A549 (cell line): ENCODE results near the gene RNF225.

Source experiments
- BCL3 ChIP-seq: fragments of >200 bp; sonication (Bioruptor Twin); formaldehyde crosslinking; IDR thresholded peaks from 3 replicates; pipeline ENCODE4 v1.6.1; 2016
- CTCF ChIP-seq: fragments of >200 bp; sonication (Bioruptor Twin); formaldehyde crosslinking; IDR thresholded peaks from 3 replicates; pipeline ENCODE4 v1.5.1; 2016
- E2F6 ChIP-seq: IDR thresholded peaks from 2 replicates; pipeline ENCODE4 v1.6.1; 2012; ENCODE audit warnings: low read depth, borderline replicate concordance
- EP300 ChIP-seq, 2 experiments: fragments of >200 bp; sonication (Bioruptor Twin); formaldehyde crosslinking; IDR thresholded peaks; 2 replicates in 1 of 2; 3 replicates in 1 of 2; pipeline ENCODE4 v1.6.1; 2016 to 2017
- HOXB13 ChIP-seq: fragments of 250-450 bp; sonication (Bioruptor Pico); IDR thresholded peaks from 2 replicates; pipeline ENCODE4 v1.5.0; 2020; ENCODE audit warnings: low read depth, mild to moderate bottlenecking, moderate library complexity
- POLR2A ChIP-seq: IDR thresholded peaks from 2 replicates; pipeline ENCODE4 v1.6.1; 2012; ENCODE audit warnings: mild to moderate bottlenecking, low read length
- POLR2AphosphoS2 ChIP-seq: conservative IDR thresholded peaks from 2 replicates; pipeline ENCODE4 v1.6.1; 2012; ENCODE audit warnings: low read length, improper control_type of control experiment, inconsistent platforms
- RAD21 ChIP-seq, 2 experiments: fragments of >200 bp in 1 of 2; sonication (Bioruptor Twin) in 1 of 2; formaldehyde crosslinking in 1 of 2; IDR thresholded peaks in 1 of 2; conservative IDR thresholded peaks in 1 of 2; 2 replicates in 1 of 2; 3 replicates in 1 of 2; pipeline ENCODE4 v1.6.1; 2012 to 2018; ENCODE audit warnings: inconsistent platforms in 1 of 2
- RCOR1 ChIP-seq: fragments of 150-350 bp; IDR thresholded peaks from 2 replicates; pipeline ENCODE4 v1.6.1; 2014; ENCODE audit warnings: antibody characterized with exemption, low read length, low read depth
- RFX5 ChIP-seq: fragments of 450-650 bp; IDR thresholded peaks from 2 replicates; pipeline ENCODE4 v1.7.1; 2014; ENCODE audit warnings: antibody characterized with exemption, mild to moderate bottlenecking, moderate library complexity
- USF2 ChIP-seq: fragments of 450-650 bp; IDR thresholded peaks from 2 replicates; pipeline ENCODE4 v1.6.1; 2014; ENCODE audit warnings: antibody characterized with exemption
- ZFP36 ChIP-seq: fragments of 450-650 bp; IDR thresholded peaks from 2 replicates; pipeline ENCODE4 v1.6.1; 2014; ENCODE audit warnings: borderline replicate concordance; ENCODE audit not compliant: partially characterized antibody

GRCh38 chr19:58399903-58400302, 4.4 kb downstream of the RNF225 start:
- no peak for TF ChIP-seq CTCF
- no peak for TF ChIP-seq POLR2A
- no peak for TF ChIP-seq RAD21 (conservative IDR thresholded peaks at IDR 0.05 in 1 of 2, IDR thresholded peaks at IDR 0.05 in 1 of 2)
- TF ChIP-seq EP300 (IDR thresholded peaks at IDR 0.05) = no peak
- no peak for TF ChIP-seq USF2
- no peak for TF ChIP-seq RFX5
- no peak for TF ChIP-seq RCOR1
- TF ChIP-seq E2F6 = no peak
- TF ChIP-seq HOXB13 (CRISPR knock-in tag) = no peak
- peak; percentile 36 for TF ChIP-seq ZFP36
- TF ChIP-seq BCL3 = no peak
- TF ChIP-seq POLR2AphosphoS2 = no peak
